Smooth muscle cell (in vitro differentiated cells): ENCODE results near the gene CD1B. TPM values are rescaled to one million over a fixed set of nuclear protein-coding genes. Genes with fewer than 3 reads are reported as not detected.

Experiments
- DNase-seq: peaks from one replicate; lab custom pipeline; 2025; ENCODE audit not compliant: unreplicated experiment; lab: John Stamatoyannopoulos, UW
- H2AFZ ChIP-seq: fragments of 200-600 bp; sonication (generic); 2 replicates; pipeline ENCODE4 v1.6.0; 2016; ENCODE audit warnings: antibody characterized with exemption, low read depth, mild to moderate bottlenecking
- H3F3A ChIP-seq: fragments of 200-600 bp; sonication (generic); 2 replicates; pipeline ENCODE4 v1.6.0; 2017; ENCODE audit warnings: antibody characterized with exemption, low read depth
- H3K27ac ChIP-seq: fragments of 200-600 bp; sonication (generic); 2 replicates; pipeline ENCODE4 v1.5.1; 2016; ENCODE audit warnings: low read depth, mild to moderate bottlenecking
- H3K27me3 ChIP-seq: fragments of 200-600 bp; sonication (generic); 2 replicates; pipeline ENCODE4 v1.6.1; 2016; ENCODE audit warnings: low read depth, mild to moderate bottlenecking
- H3K36me3 ChIP-seq: fragments of 200-600 bp; sonication (generic); 2 replicates; pipeline ENCODE4 v1.5.1; 2016; ENCODE audit warnings: low read depth
- H3K4me1 ChIP-seq: fragments of 200-600 bp; sonication (generic); 2 replicates; pipeline ENCODE4 v1.5.1; 2016; ENCODE audit warnings: low read depth
- H3K4me2 ChIP-seq: fragments of 200-600 bp; sonication (generic); 2 replicates; pipeline ENCODE4 v1.6.0; 2016; ENCODE audit warnings: mild to moderate bottlenecking
- H3K4me3 ChIP-seq: fragments of 200-600 bp; sonication (generic); 2 replicates; pipeline ENCODE4 v1.5.1; 2016; ENCODE audit warnings: mild to moderate bottlenecking
- H3K79me2 ChIP-seq: fragments of 200-600 bp; sonication (generic); 2 replicates; pipeline ENCODE4 v1.6.0; 2016; ENCODE audit warnings: low read depth, mild to moderate bottlenecking
- H3K9ac ChIP-seq: fragments of 200-600 bp; sonication (generic); 2 replicates; pipeline ENCODE4 v1.6.0; 2016; ENCODE audit warnings: low read depth
- H3K9me3 ChIP-seq: fragments of 200-600 bp; sonication (generic); replicated peaks from 2 replicates; pipeline ENCODE4 v1.5.1; 2016; ENCODE audit warnings: low read depth
- H4K20me1 ChIP-seq: fragments of 200-600 bp; sonication (generic); 2 replicates; pipeline ENCODE4 v1.6.0; 2016; ENCODE audit warnings: low read depth
- WGBS: methylation state at CpG from one replicate; pipeline ENCODE4 v1.1.7; 2016; ENCODE audit warnings: low lambda C conversion rate; 5-methylcytosine and 5-hydroxymethylcytosine counted together
- polyA plus RNA-seq: library from polyadenylated mRNA; unstranded; fragments of >200 nt; fragmentation: Nextera tagmentation; extraction: Ambion mirVana; gene quantifications from 2 replicates; pipeline ENCODE4 v1.2.1, GENCODE V29; 2016
- total RNA-seq: library from RNA; depleted of rRNA; stranded (reverse); fragments of >200 nt; gene quantifications from 2 replicates; pipeline ENCODE4 v1.2.3, GENCODE V29; 2014
- TF ChIP-seq, protein P1 (sequence below): fragments of 200-600 bp; sonication (generic); IDR thresholded peaks from 2 replicates; pipeline ENCODE4 v1.5.1; 2017; ENCODE audit warnings: borderline replicate concordance, mild to moderate bottlenecking, antibody characterized with exemption; ENCODE audit not compliant: insufficient read depth, poor library complexity, severe bottlenecking

The CD1B gene
- total and polyA plus RNA-seq, 2 experiments from 2014 or later = not detected

DNA sequence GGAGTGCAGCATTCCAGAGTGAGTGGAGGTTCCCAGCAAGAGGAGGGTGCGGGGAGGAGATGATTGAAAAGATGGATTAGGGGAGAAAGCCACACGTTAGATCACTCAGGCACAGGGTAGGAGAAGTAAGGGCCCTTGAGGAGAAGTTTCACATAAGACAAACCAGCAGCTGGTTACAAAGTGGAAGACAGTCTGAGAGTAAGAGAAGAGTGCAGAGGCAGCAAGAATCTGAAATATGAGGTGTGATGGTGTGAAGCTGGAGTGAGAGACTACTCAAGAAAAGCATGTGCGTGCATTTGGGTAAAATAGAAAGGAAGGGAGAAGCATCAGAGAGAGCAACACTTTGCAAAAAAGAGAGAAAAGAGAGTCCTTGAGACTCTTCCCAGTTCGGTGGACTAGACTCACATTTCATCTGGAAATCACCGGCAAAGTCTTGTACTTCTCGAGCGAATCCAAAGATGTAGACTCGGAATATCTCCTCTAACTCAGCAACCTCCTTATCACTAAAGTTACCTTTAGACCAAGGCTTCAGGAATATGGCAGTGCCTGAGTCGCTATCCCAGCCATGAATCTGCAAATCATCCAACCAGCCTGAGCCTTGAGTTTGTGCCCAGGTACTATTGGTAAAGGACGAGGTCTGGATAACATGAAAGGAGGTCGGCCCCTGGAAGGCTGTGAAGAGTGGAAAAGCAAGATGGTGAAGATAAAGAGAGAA, 783 bp downstream of the CD1B start:
- DNase-seq = no peak
- H3K4me3 ChIP-seq = no peak overlapping the region
- H3F3A ChIP-seq = no peaks in the 10 kb centered on the region
- no peaks in the 10 kb centered on the region for H3K79me2 ChIP-seq
- H3K9ac ChIP-seq = no peak overlapping the region
- 89% methylated on average over 11 of the region's 11 CpGs for WGBS
- TF ChIP-seq, protein P1, sequence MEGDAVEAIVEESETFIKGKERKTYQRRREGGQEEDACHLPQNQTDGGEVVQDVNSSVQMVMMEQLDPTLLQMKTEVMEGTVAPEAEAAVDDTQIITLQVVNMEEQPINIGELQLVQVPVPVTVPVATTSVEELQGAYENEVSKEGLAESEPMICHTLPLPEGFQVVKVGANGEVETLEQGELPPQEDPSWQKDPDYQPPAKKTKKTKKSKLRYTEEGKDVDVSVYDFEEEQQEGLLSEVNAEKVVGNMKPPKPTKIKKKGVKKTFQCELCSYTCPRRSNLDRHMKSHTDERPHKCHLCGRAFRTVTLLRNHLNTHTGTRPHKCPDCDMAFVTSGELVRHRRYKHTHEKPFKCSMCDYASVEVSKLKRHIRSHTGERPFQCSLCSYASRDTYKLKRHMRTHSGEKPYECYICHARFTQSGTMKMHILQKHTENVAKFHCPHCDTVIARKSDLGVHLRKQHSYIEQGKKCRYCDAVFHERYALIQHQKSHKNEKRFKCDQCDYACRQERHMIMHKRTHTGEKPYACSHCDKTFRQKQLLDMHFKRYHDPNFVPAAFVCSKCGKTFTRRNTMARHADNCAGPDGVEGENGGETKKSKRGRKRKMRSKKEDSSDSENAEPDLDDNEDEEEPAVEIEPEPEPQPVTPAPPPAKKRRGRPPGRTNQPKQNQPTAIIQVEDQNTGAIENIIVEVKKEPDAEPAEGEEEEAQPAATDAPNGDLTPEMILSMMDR = no peak
- no peak overlapping the region for H2AFZ ChIP-seq
- H3K4me2 ChIP-seq = no peak overlapping the region
- H3K27me3 ChIP-seq = no peaks in the 10 kb centered on the region
- H4K20me1 ChIP-seq = no peaks in the 10 kb centered on the region
- no peaks in the 10 kb centered on the region for H3K4me1 ChIP-seq
- no peaks in the 10 kb centered on the region for H3K36me3 ChIP-seq
- H3K9me3 ChIP-seq = no peaks in the 10 kb centered on the region
- H3K27ac ChIP-seq = no peak overlapping the region

GRCh38 chr1:158329733-158330132, 1.6 kb downstream of the CD1B start:
- Histone ChIP-seq H3K79me2 (no peaks in the 10 kb centered on the region), H3K9me3 (no peaks in the 10 kb centered on the region), H3K36me3 (no peaks in the 10 kb centered on the region), H3F3A (no peaks in the 10 kb centered on the region), H3K4me1 (no peaks in the 10 kb centered on the region), H4K20me1 (no peaks in the 10 kb centered on the region), H3K9ac (no peak overlapping the region), H3K27ac (no peak overlapping the region), H3K27me3 (no peaks in the 10 kb centered on the region), H3K4me3 (no peak overlapping the region), H3K4me2 (no peak overlapping the region), H2AFZ (no peak overlapping the region)
- 83% methylated on average over 3 of the region's 3 CpGs for WGBS
- no peak for DNase-seq
- TF ChIP-seq, protein P1 = no peak

- Histone ChIP-seq H2AFZ (no peak overlapping the region), H3K9ac (no peak overlapping the region), H3K9me3 (no peaks in the 10 kb centered on the region), H3K4me2 (no peak overlapping the region), H3K79me2 (no peaks in the 10 kb centered on the region), H3K36me3 (no peaks in the 10 kb centered on the region), H3K27me3 (no peaks in the 10 kb centered on the region), H3K4me1 (no peaks in the 10 kb centered on the region), H3F3A (no peaks in the 10 kb centered on the region), H3K4me3 (no peak overlapping the region), H4K20me1 (no peaks in the 10 kb centered on the region), H3K27ac (no peak overlapping the region)
- TF ChIP-seq, protein P1 = no peak
- DNase-seq = no peak
- WGBS = 91% methylated on average over 7 of the region's 7 CpGs
Measured at GRCh38 chr1:158329300-158329699, 2.0 kb downstream of the CD1B start.

DNA sequence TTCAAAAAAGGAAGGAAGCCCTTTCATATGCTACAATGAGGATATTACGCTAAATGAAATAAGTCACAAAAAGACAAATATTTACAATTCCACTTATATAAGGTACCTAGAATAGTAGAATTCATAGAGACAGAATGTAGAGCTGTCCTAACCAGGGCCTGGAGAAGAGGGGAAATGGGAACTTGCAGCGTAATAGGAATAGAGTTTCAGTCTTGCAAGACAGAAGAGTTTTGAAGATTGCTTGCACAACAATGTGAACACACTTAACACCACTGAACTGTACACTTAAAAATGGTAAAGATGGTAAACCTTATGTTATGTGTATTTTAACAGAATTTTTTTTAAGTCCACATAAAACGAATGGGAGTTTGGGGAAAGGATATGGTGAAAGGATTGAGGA, 2.9 kb downstream of the CD1B start:
- no peaks in the 10 kb centered on the region for H3K4me1 ChIP-seq
- no peak overlapping the region for H3K9ac ChIP-seq
- no peak overlapping the region for H3K4me3 ChIP-seq
- H2AFZ ChIP-seq = no peak overlapping the region
- no peaks in the 10 kb centered on the region for H3K36me3 ChIP-seq
- H3K9me3 ChIP-seq = no peaks in the 10 kb centered on the region
- H3K27me3 ChIP-seq = no peaks in the 10 kb centered on the region
- H4K20me1 ChIP-seq = no peaks in the 10 kb centered on the region
- no peak overlapping the region for H3K27ac ChIP-seq
- 92% methylated on average over 3 of the region's 3 CpGs for WGBS
- no peaks in the 10 kb centered on the region for H3F3A ChIP-seq
- no peak for DNase-seq
- H3K79me2 ChIP-seq = no peaks in the 10 kb centered on the region
- TF ChIP-seq, protein P1 = no peak
- no peak overlapping the region for H3K4me2 ChIP-seq
